WTC11 (cell line): Measurements from ENCODE around the gene EEIG1.

Experiments used
- AFF4 ChIP-seq: sonication (generic); formaldehyde crosslinking; IDR thresholded peaks from 2 replicates; pipeline ENCODE4 v1.8.1; 2023; ENCODE audit warnings: mild to moderate bottlenecking, missing genetic modification reagents, borderline replicate concordance
- MXD4 ChIP-seq: fragments of 250-450 bp; sonication (Bioruptor Pico); IDR thresholded peaks from 2 replicates; pipeline ENCODE4 v1.8.0; 2021; ENCODE audit warnings: mild to moderate bottlenecking, moderate library complexity, borderline replicate concordance
- NR3C1 ChIP-seq: sonication (generic); formaldehyde crosslinking; conservative IDR thresholded peaks from 2 replicates; pipeline ENCODE4 v1.8.1; 2023; ENCODE audit warnings: low read depth, mild to moderate bottlenecking, missing genetic modification reagents
- TCF7 ChIP-seq: sonication (generic); formaldehyde crosslinking; IDR thresholded peaks from 2 replicates; pipeline ENCODE4 v1.8.0; 2022; ENCODE audit warnings: mild to moderate bottlenecking, low read depth, missing genetic modification reagents, moderate library complexity
- TEAD4 ChIP-seq: sonication (generic); formaldehyde crosslinking; IDR thresholded peaks from 2 replicates; pipeline ENCODE4 v1.8.0; 2022; ENCODE audit warnings: mild to moderate bottlenecking, missing genetic modification reagents
- ZNF317 ChIP-seq: sonication (generic); formaldehyde crosslinking; IDR thresholded peaks from 2 replicates; pipeline ENCODE4 v1.8.1; 2023; ENCODE audit warnings: low read depth, mild to moderate bottlenecking, moderate library complexity, missing genetic modification reagents, borderline replicate concordance
- TF ChIP-seq, protein P1 (sequence below): fragments of 200-600 bp; IDR thresholded peaks from 2 replicates; pipeline ENCODE4 v1.8.0; 2022; ENCODE audit warnings: antibody characterized with exemption

GRCh38 chr9:127940593-127940992 lies 40.2 kb downstream of the EEIG1 start:
- TF ChIP-seq, protein P1, sequence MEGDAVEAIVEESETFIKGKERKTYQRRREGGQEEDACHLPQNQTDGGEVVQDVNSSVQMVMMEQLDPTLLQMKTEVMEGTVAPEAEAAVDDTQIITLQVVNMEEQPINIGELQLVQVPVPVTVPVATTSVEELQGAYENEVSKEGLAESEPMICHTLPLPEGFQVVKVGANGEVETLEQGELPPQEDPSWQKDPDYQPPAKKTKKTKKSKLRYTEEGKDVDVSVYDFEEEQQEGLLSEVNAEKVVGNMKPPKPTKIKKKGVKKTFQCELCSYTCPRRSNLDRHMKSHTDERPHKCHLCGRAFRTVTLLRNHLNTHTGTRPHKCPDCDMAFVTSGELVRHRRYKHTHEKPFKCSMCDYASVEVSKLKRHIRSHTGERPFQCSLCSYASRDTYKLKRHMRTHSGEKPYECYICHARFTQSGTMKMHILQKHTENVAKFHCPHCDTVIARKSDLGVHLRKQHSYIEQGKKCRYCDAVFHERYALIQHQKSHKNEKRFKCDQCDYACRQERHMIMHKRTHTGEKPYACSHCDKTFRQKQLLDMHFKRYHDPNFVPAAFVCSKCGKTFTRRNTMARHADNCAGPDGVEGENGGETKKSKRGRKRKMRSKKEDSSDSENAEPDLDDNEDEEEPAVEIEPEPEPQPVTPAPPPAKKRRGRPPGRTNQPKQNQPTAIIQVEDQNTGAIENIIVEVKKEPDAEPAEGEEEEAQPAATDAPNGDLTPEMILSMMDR = no peak
- TF ChIP-seq TCF7 (CRISPR knock-in tag) = no peak
- TF ChIP-seq MXD4 (CRISPR knock-in tag) = no peak
- TF ChIP-seq AFF4 (CRISPR knock-in tag) = no peak
- no peak for TF ChIP-seq TEAD4 (CRISPR knock-in tag)
- TF ChIP-seq NR3C1 = no peak
- TF ChIP-seq ZNF317 (CRISPR knock-in tag) = no peak
